Measurements from ENCODE around the gene MTA1.

DNA sequence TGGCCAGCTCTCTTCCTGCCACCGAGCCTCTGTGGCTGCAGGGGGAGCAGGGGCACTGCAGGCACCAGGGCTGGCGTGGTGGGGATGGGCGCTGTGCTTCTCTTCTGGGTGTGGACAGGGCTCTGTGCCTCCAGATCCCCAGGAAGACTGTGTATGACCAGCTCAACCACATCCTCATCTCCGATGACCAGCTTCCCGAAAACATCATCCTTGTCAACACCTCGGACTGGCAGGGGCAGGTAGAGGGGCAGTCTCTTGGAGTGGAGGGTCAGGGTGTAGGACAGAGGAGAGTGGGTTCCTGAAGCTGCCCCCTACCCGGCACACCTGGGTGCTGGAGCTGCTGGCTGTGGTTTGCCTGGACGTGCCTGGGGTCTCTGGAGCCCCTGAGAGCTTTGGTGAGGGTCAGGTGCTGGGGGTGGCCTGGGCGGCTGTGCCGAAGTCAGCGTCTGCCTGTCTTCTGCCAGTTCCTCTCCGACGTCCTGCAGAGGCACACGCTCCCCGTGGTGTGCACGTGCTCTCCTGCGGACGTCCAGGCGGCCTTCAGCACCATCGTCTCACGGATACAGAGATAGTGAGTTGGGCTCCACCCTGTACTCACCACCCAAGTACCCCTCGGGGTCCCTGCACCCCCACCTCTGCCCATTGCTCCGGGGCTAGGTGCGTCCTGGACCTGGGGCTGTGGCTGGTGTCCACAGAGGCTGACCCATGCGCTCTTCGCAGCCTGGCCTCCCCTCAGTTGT lies 37.1 kb upstream of the MTA1 start:
- no peak for TF ChIP-seq POLR2A (IDR thresholded peaks at IDR 0.05)
- TF ChIP-seq, protein P1, sequence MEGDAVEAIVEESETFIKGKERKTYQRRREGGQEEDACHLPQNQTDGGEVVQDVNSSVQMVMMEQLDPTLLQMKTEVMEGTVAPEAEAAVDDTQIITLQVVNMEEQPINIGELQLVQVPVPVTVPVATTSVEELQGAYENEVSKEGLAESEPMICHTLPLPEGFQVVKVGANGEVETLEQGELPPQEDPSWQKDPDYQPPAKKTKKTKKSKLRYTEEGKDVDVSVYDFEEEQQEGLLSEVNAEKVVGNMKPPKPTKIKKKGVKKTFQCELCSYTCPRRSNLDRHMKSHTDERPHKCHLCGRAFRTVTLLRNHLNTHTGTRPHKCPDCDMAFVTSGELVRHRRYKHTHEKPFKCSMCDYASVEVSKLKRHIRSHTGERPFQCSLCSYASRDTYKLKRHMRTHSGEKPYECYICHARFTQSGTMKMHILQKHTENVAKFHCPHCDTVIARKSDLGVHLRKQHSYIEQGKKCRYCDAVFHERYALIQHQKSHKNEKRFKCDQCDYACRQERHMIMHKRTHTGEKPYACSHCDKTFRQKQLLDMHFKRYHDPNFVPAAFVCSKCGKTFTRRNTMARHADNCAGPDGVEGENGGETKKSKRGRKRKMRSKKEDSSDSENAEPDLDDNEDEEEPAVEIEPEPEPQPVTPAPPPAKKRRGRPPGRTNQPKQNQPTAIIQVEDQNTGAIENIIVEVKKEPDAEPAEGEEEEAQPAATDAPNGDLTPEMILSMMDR (IDR thresholded peaks at IDR 0.05) = no peak
